Testis (tissue), 3 donors: ENCODE data around the gene ANKS1B. TPM values are rescaled to one million over a fixed set of nuclear protein-coding genes. Genes with fewer than 3 reads are reported as not detected.

Experiments
- DNase-seq: peaks from one replicate; pipeline ENCODE4 v3.0.0-alpha.2; 2019
- H3K27ac ChIP-seq, 2 donors: fragments of 200-600 bp; sonication (generic); one replicate each; pipeline ENCODE4 v1.5.1; 2019
- H3K27me3 ChIP-seq: fragments of 200-600 bp; sonication (generic); one replicate; pipeline ENCODE4 v1.5.1; 2019
- H3K36me3 ChIP-seq: fragments of 200-600 bp; sonication (generic); one replicate; pipeline ENCODE4 v1.5.1; 2017; ENCODE audit warnings: low read depth; ENCODE audit errors: missing control alignments
- H3K4me1 ChIP-seq: fragments of 200-600 bp; sonication (generic); one replicate; pipeline ENCODE4 v1.5.1; 2019
- H3K4me3 ChIP-seq, 2 donors: fragments of 200-600 bp; sonication (generic); one replicate each; pipeline ENCODE4 v1.5.1; 2017 to 2019
- H3K9me3 ChIP-seq: fragments of 200-600 bp; sonication (generic); one replicate; pipeline ENCODE4 v1.5.1; 2017
- POLR2A ChIP-seq: fragments of 450-650 bp; IDR thresholded peaks from one replicate; pipeline ENCODE4 v1.6.1; 2017; ENCODE audit warnings: antibody characterized with exemption, mild to moderate bottlenecking, moderate library complexity
- WGBS, 2 donors: methylation state at CpG; one replicate each; pipeline ENCODE4 v1.1.5; 2018; 5-methylcytosine and 5-hydroxymethylcytosine counted together
- intact Hi-C: fragments of 100-400 bp; cut with DNase I; formaldehyde crosslinking; loops from one replicate; pipeline ENCODE4 v1.15.1; 2023; ENCODE audit warnings: low total_unique reads
- polyA plus RNA-seq: library from polyadenylated mRNA; stranded (reverse); fragments of 350-450 nt; fragmentation: Illumina TruSeq; extraction: RNeasy Lipid Tissue Mini Kit (QIAGEN cat#74804); gene quantifications from one replicate; pipeline ENCODE4 v1.2.3, GENCODE V29; 2014; ENCODE audit warnings: low read depth, low replicate concordance; ENCODE audit not compliant: insufficient read depth
- total RNA-seq, 2 donors: library from RNA; depleted of rRNA; stranded (reverse); fragments of >200 nt; gene quantifications; one replicate each; pipeline ENCODE4 v1.2.3, GENCODE V29; 2016
- TF ChIP-seq, protein P1 (sequence below), 3 experiments: fragments of 450-650 bp in 2 of 3; fragments of 200-600 bp in 1 of 3; sonication (generic) in 1 of 3; IDR thresholded peaks; one replicate each; pipeline ENCODE4 v1.5.1; 2016 to 2019; ENCODE audit warnings: antibody characterized with exemption in 3 of 3, mild to moderate bottlenecking in 2 of 3, moderate library complexity in 1 of 3

The ANKS1B gene
- total and polyA plus RNA-seq, 3 donors from 2014 or later = 26.8 to 58.2 (median 30.9) TPM

DNA sequence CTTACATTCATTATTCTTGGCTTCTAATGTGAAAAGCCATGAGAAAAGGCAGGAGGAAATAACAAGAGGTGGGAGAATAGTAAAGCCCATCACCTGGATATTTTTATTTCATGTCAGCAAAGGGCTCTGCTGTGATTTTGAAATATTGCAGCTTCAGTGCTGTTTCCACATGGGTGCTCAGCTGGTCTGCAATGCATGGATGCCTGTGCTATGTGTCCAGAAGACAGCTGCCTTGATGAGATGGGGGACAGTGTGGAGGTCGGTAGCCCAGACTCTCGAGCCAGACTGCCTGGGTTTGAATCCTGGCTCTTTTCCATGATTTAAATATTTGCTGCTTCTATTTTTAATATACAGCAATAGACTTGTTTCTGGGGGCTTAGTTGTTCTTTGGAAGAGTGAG is 814.7 kb downstream of the ANKS1B start:
- H3K4me3 ChIP-seq = no peak overlapping the region

DNA sequence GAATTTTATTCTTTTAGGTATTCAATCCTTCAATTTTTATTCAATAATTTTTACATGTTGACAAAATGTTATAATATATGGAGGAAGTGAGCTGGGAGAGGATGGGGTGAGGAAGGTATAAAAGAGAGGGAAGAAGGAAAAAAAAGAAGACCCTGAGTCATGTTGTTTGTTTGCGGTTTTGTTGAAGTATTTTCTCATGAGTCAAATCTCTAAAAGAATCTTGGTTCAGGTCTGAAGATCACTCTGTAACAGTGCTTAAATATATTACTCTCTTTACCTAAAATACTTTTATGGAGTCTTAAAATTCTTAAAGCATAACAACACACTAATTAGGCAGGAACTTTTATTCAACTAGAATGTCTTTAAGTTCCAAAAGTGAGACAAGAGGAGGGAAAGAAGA is 826.8 kb downstream of the ANKS1B start:
- H3K27me3 ChIP-seq = no peaks in the 10 kb centered on the region
- intact Hi-C loops = no loop called here
- no peak for DNase-seq
- H3K36me3 ChIP-seq = no peaks in the 10 kb centered on the region
- no peak overlapping the region for H3K27ac ChIP-seq
- TF ChIP-seq, protein P1, sequence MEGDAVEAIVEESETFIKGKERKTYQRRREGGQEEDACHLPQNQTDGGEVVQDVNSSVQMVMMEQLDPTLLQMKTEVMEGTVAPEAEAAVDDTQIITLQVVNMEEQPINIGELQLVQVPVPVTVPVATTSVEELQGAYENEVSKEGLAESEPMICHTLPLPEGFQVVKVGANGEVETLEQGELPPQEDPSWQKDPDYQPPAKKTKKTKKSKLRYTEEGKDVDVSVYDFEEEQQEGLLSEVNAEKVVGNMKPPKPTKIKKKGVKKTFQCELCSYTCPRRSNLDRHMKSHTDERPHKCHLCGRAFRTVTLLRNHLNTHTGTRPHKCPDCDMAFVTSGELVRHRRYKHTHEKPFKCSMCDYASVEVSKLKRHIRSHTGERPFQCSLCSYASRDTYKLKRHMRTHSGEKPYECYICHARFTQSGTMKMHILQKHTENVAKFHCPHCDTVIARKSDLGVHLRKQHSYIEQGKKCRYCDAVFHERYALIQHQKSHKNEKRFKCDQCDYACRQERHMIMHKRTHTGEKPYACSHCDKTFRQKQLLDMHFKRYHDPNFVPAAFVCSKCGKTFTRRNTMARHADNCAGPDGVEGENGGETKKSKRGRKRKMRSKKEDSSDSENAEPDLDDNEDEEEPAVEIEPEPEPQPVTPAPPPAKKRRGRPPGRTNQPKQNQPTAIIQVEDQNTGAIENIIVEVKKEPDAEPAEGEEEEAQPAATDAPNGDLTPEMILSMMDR (IDR thresholded peaks at IDR 0.05) = no peak
- TF ChIP-seq POLR2A = no peak
- H3K4me1 ChIP-seq = no peaks in the 10 kb centered on the region
- H3K4me3 ChIP-seq = no peak overlapping the region
- no peaks in the 10 kb centered on the region for H3K9me3 ChIP-seq
- WGBS, 2 donors = 85 to 90% methylated on average over 1 of the region's 1 CpG

More for the DNA sequence above, 814.7 kb downstream of the ANKS1B start:
- H3K4me1 ChIP-seq = no peaks in the 10 kb centered on the region
- no peaks in the 10 kb centered on the region for H3K27me3 ChIP-seq
- H3K9me3 ChIP-seq = no peaks in the 10 kb centered on the region
- TF ChIP-seq, protein P1 (IDR thresholded peaks at IDR 0.05) = no peak
- TF ChIP-seq POLR2A = no peak
- H3K36me3 ChIP-seq = no peaks in the 10 kb centered on the region
- WGBS, 2 donors = 53 to 67% methylated on average over 2 of the region's 2 CpGs
- H3K27ac ChIP-seq = no peak overlapping the region
- intact Hi-C loops = no loop called here
- no peak for DNase-seq

DNA sequence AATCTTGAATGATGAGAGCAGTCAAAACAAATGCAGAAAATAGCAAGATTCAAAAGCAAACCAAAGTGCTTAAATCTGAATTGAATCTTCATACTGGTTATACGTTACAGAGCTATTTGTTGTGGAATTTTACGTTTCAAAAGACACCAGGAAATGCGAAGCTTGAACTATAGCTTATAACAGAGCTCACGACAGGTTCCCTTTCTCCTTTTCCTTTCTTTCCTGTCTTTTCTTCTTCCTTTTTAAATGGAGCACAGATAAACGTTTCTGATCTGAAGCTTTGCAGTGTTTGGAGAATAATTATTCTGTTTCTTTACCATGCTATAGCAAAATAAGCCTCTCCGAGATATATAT is 829.8 kb downstream of the ANKS1B start:
- no peaks in the 10 kb centered on the region for H3K27me3 ChIP-seq
- no peak for DNase-seq
- 27 to 32% methylated on average over 6 of the region's 6 CpGs for WGBS, 2 donors
- H3K36me3 ChIP-seq = no peaks in the 10 kb centered on the region
- H3K4me3 ChIP-seq = no peak overlapping the region
- no peak overlapping the region for H3K27ac ChIP-seq
- intact Hi-C loops = no loop called here
- TF ChIP-seq POLR2A = no peak
- H3K9me3 ChIP-seq = no peaks in the 10 kb centered on the region
- H3K4me1 ChIP-seq = no peaks in the 10 kb centered on the region

DNA sequence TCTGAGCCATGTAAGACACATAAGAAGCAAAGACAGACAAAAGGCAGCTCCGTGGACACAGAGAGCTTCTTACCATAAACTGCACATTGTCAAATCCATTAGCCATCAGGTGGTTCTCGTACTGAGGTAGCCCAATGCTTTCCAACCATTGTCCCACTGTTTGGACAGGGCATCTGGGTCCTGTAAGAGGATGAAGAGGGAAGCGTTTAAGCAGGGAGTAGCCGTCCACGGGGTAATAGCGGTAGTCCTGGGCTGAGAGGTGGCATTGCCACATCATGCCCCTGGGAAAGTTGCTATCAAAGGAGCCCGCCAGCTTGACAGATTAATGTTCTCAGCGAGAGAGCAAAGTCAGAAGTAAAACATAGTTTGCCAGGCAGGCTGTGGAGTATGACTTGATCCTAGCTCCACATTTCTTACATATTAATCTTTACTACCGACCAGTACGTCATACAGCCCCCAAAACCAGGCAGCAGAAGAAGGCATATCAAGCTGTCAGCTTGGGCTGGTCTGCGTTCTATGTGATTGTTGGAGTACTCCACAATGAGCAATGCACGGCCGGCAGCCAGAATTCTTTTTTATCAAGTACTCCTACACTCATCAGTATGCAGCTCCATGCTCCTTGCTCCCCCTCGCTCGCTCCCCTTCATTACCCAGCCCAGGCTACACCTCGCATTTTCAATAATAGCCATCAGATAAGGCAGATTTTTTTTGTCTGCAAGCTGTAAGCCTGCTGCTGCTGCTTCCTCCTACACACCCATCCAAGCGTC is 830.3 kb downstream of the ANKS1B start:
- intact Hi-C loops = no loop called here
- TF ChIP-seq, protein P1 (IDR thresholded peaks at IDR 0.05) = no peak
- no peak for TF ChIP-seq POLR2A
- no peaks in the 10 kb centered on the region for H3K9me3 ChIP-seq
- 34 to 38% methylated on average over 17 of the region's 17 CpGs for WGBS, 2 donors
- DNase-seq = peak; percentile 62
- no peaks in the 10 kb centered on the region for H3K36me3 ChIP-seq
- no peaks in the 10 kb centered on the region for H3K27me3 ChIP-seq
- H3K4me3 ChIP-seq = no peak overlapping the region
- no peak overlapping the region for H3K27ac ChIP-seq
- no peaks in the 10 kb centered on the region for H3K4me1 ChIP-seq

DNA sequence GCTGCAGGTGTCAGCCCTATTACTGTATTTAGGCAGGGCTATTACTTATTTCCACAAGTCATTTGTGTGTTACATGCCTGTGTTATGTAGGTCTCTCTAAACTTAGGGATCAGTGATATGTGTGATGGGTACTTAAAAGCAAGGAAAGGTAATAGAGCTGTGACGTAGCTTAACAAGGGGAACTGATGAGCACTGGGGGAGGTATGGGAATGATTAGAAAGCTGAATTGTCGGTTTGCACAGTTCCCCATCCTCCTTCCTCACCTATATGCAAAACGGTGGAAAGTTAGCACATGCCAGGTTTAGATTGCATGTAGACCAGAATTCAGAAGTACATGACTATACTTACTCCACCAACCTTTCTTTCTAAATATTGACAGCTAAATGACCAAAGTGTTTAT is 831.4 kb downstream of the ANKS1B start:
- Histone ChIP-seq H3K9me3 (no peaks in the 10 kb centered on the region), H3K4me1 (no peaks in the 10 kb centered on the region), H3K36me3 (no peaks in the 10 kb centered on the region), H3K4me3 (no peak overlapping the region), H3K27me3 (no peaks in the 10 kb centered on the region), H3K27ac (no peak overlapping the region)
- DNase-seq = no peak
- 78 to 83% methylated on average over 3 of the region's 3 CpGs for WGBS, 2 donors
- intact Hi-C loops = no loop called here
- TF ChIP-seq, protein P1 (IDR thresholded peaks at IDR 0.05) = no peak
- TF ChIP-seq POLR2A = no peak
